ENCODE data around the gene GNG4.

DNA sequence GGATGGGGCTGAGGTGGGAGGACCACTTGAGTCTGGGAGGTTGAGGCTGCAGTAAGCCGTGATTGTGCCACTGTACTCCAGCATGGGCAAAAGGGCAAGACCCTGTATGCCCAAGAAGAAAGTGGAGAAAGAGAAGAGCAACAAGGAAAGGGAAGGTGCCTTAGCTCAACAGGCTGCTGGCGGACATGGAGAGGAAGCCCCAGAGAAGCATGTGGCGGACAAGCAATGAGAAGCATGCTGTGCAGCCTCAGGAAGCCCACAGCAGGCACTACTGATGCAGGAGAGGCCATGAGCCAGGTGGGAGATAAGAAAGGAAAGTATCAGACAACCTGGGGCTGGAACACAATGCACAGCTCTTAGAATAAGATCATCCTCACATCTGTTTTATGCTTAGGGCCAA lies 32.6 kb upstream of the GNG4 start:
- TF ChIP-seq, protein P1, sequence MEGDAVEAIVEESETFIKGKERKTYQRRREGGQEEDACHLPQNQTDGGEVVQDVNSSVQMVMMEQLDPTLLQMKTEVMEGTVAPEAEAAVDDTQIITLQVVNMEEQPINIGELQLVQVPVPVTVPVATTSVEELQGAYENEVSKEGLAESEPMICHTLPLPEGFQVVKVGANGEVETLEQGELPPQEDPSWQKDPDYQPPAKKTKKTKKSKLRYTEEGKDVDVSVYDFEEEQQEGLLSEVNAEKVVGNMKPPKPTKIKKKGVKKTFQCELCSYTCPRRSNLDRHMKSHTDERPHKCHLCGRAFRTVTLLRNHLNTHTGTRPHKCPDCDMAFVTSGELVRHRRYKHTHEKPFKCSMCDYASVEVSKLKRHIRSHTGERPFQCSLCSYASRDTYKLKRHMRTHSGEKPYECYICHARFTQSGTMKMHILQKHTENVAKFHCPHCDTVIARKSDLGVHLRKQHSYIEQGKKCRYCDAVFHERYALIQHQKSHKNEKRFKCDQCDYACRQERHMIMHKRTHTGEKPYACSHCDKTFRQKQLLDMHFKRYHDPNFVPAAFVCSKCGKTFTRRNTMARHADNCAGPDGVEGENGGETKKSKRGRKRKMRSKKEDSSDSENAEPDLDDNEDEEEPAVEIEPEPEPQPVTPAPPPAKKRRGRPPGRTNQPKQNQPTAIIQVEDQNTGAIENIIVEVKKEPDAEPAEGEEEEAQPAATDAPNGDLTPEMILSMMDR (IDR thresholded peaks at IDR 0.05; ENCODE audit: extremely low read depth in 1 of 2, insufficient read depth in 1 of 2, low read depth in 1 of 2, low read length in 2 of 2): no peak
- TF ChIP-seq POLR2A (IDR thresholded peaks at IDR 0.05; ENCODE audit: low read depth, low read length): no peak

Data from endothelial cell of umbilical vein (primary cell).